Upper lobe of left lung (tissue), 4 donors: ENCODE data around the gene IFNK.

Experiments
- EP300 ChIP-seq, 4 donors: sonication (generic); formaldehyde crosslinking; IDR thresholded peaks; one replicate each; pipeline ENCODE4 v1.5.1; 2017; ENCODE audit warnings: antibody characterized with exemption in 4 of 4, control low read depth in 2 of 4
- POLR2A ChIP-seq, 4 donors: fragments of 450-650 bp; IDR thresholded peaks; one replicate each; pipeline ENCODE4 v1.5.1; 2016 to 2017; ENCODE audit warnings: antibody characterized with exemption in 4 of 4, mild to moderate bottlenecking in 2 of 4
- POLR2AphosphoS5 ChIP-seq, 2 donors: sonication (generic); formaldehyde crosslinking; IDR thresholded peaks; one replicate each; pipeline ENCODE4 v1.5.1; 2017; ENCODE audit warnings: antibody characterized with exemption in 2 of 2

DNA sequence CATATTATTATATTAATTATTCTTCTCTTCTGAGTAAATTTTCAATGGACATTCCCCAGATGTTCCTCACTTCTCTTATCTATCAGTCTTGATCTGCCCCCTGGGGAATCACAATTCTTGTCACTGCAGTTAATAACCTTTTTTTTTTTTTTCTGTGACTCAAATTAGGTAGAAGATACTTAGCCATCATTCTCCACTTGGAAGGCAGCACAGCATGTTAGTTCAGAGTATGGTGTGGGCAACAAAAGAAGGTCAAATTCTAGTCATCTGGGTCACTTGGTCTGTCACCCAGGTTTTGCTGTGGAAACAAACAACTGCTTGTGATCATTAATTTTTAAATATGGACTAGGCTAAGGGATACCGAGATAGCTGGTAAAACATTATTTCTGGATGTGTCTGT, 13.7 kb downstream of the IFNK start:
- TF ChIP-seq POLR2A (IDR thresholded peaks at IDR 0.05) (no peak), POLR2AphosphoS5 (IDR thresholded peaks at IDR 0.05) (no peak), EP300 (IDR thresholded peaks at IDR 0.05) (no peak)
